ENCODE results near the gene UTP25. TPM values are rescaled to one million over a fixed set of nuclear protein-coding genes. Genes with fewer than 3 reads are reported as not detected.
A peak's percentile ranks its signal among the peaks of the same experiment; 100 is the strongest.
"Not testable (repeated sequence)": the region's sequence is repeated elsewhere in the genome, so short reads cannot be mapped to it uniquely, and the experiment has no call there.

The UTP25 gene
- total and polyA plus RNA-seq, 4 donors: 6.5 to 9.0 (median 7.4) TPM

DNA sequence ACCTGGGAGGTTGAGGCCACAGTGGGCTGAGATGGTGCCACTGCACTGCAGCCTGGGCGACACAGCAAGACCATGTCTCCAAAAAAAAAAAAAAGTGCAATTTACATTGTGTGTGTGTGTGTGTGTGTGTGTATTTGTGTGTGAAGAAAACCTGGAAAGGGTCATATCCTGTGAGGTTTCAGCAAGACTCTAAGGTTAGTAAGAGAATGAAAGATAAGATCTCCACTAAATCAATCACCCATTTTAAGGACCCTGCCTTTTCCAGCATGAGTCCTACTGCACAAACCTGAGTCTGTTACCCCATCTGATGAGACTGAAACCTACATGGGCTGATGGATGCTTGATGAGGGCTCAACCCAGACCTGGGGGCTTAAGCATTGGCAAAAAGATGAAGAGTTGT, 38.5 kb upstream of the UTP25 start:
- WGBS (ENCODE audit: insufficient coverage): no CpG with 5 or more reads among the region's 1 CpG
- peaks cover 51% of the 10 kb centered on the region for H3K27me3 ChIP-seq (ENCODE audit: control insufficient read depth, insufficient read depth, low read length)
- H3K9me3 ChIP-seq (ENCODE audit: control insufficient read depth, insufficient read depth, low read length): no peaks in the 10 kb centered on the region
- H3K36me3 ChIP-seq (ENCODE audit: control insufficient read depth, insufficient read depth, low read length): no peaks in the 10 kb centered on the region
- DNase-seq (ENCODE audit: low read depth in 4 of 6, low spot score in 6 of 6): no peak
- H3K27ac ChIP-seq (ENCODE audit: low read depth, low read length): no peak overlapping the region
- no peak overlapping the region for H3K4me3 ChIP-seq (ENCODE audit: low read depth, low read length)
- no peaks in the 10 kb centered on the region for H3K4me1 ChIP-seq (ENCODE audit: control insufficient read depth, insufficient read depth, low read length)

DNA sequence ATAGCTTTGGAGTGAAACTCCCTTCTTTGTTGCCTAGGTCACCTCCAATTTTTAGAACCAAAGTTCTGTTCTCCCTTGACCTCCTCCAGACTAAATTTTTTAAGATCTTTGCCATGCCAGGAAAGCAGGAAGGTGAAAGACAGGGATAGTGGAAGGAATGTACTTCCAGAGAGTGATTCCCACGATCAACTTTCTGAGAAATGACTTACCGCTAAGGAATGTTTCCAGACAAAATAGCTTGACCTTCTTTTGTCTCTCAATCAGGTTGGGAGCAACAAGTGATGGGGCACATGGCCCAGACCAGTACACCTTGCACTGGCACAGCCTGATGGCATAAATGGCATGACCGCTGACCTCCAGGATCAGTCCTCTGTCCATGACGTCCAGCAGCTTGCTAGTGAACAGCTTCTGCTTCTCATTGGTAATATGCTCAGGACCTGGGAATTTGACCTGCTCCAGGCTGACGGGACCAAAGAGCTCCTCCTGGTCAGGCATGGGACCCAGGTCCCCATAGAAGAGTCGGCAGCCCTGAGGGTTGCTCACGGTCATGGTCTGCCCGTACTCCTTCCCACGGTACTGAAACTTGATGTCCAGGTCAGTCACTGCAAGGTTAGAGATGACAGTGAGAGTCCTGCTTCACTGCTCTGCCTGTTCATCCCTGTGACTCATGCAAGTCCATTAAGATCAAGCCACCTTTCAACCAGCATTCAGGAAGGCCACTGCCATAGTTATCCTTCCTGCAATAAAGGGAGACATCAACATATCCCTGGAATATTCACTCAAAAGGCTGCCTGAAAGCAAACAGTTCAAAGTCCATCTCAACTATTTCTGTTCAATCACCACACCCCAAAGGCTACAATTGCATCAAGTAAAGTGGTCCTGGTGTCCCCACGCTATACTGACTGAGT, 37.2 kb upstream of the UTP25 start:
- no peak for DNase-seq (ENCODE audit: low read depth in 4 of 6, low spot score in 6 of 6)
- Histone ChIP-seq H3K4me3 (ENCODE audit: low read depth, low read length) (no peak overlapping the region), H3K27me3 (ENCODE audit: control insufficient read depth, insufficient read depth, low read length) (peaks cover 56% of the 10 kb centered on the region), H3K27ac (ENCODE audit: low read depth, low read length) (no peak overlapping the region), H3K36me3 (ENCODE audit: control insufficient read depth, insufficient read depth, low read length) (no peaks in the 10 kb centered on the region), H3K9me3 (ENCODE audit: control insufficient read depth, insufficient read depth, low read length) (no peaks in the 10 kb centered on the region), H3K4me1 (ENCODE audit: control insufficient read depth, insufficient read depth, low read length) (no peaks in the 10 kb centered on the region)
- WGBS (ENCODE audit: insufficient coverage): 83% methylated on average over 8 of the region's 10 CpGs

DNA sequence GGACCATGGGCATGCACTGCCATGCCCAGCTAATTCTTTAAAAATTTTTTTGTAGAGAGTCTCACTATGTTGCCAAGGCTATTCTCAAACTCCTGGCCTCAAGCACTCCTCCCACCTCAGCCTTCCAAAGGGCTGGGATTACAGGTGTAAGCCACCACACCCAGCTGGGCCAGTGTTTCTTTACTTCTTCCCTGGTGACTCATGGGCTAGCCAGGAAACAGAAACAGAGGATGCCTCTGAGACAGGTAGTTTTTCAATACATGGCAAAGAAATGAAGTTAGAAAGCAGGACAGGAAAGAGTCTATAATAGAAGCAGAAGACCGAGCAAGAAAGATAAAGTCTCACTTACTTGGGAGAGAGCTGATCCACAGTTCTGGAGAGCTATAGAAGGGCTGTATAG, 35.9 kb upstream of the UTP25 start:
- Histone ChIP-seq H3K9me3 (ENCODE audit: control insufficient read depth, insufficient read depth, low read length) (no peaks in the 10 kb centered on the region), H3K4me1 (ENCODE audit: control insufficient read depth, insufficient read depth, low read length) (no peaks in the 10 kb centered on the region), H3K36me3 (ENCODE audit: control insufficient read depth, insufficient read depth, low read length) (no peaks in the 10 kb centered on the region), H3K27ac (ENCODE audit: low read depth, low read length) (no peak overlapping the region), H3K27me3 (ENCODE audit: control insufficient read depth, insufficient read depth, low read length) (peaks cover 53% of the 10 kb centered on the region), H3K4me3 (ENCODE audit: low read depth, low read length) (no peak overlapping the region)
- 0% methylated on average over 1 of the region's 1 CpG for WGBS (ENCODE audit: insufficient coverage)
- no peak for DNase-seq (ENCODE audit: low read depth in 4 of 6, low spot score in 6 of 6)

DNA sequence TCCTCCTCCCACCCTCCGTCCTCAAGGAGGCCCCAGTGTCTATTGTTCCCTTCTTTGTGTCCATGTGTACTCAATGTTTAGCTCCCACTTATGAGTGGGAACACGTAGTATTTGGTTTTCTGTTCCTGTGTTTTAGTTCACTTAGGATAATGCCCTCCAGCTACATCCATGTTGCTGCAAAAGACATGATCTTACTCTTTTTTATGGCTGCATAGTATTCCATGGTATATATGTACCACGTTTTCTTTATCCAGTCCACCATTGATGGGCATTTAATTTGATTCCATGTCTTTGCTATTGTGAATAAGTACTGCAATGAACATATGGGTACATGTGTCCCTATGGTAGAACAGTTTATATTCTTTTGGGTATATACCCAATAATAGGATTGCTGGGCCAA, 34.1 kb upstream of the UTP25 start:
- not testable (repeated sequence) for H3K9me3 ChIP-seq (ENCODE audit: control insufficient read depth, insufficient read depth, low read length); H3K36me3 ChIP-seq (ENCODE audit: control insufficient read depth, insufficient read depth, low read length); H3K27ac ChIP-seq (ENCODE audit: low read depth, low read length); H3K4me3 ChIP-seq (ENCODE audit: low read depth, low read length); DNase-seq (ENCODE audit: low read depth in 4 of 6, low spot score in 6 of 6); H3K4me1 ChIP-seq (ENCODE audit: control insufficient read depth, insufficient read depth, low read length)
- WGBS (ENCODE audit: insufficient coverage): no CpG with 5 or more reads among the region's 3 CpGs
- H3K27me3 ChIP-seq (ENCODE audit: control insufficient read depth, insufficient read depth, low read length): peaks cover 53% of the 10 kb centered on the region

DNA sequence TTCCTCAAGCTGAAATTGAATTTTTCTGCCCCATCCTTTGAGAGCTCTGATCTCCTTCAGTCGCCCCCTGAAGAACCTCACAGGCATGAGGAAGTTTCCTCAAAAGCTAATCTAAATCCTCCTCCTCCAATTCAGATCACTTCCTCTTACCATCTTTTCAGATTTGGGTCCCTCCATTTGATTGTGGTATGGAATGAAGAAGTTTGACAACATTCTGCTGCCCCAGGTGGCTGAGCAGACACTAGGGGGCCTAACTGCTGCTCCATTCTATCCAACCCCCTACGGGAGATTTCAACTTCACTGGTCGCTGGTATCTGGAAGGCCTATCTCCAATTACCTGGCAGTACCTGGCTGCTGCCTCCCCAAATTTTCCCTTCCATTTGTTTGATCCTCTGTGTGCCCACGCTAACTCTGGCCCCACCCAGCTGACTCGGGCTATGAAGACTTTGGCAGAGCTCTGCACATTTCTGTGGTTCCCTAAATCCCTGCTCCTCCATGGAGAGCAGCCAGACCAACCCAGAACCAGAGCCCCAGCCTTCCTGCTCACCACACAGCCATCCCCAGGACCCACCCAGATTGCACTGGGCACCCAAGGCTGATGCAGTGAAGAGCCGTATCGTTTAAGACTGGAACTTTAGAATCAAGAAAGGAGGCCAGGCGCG, 29.7 kb upstream of the UTP25 start:
- Histone ChIP-seq H3K27me3 (ENCODE audit: control insufficient read depth, insufficient read depth, low read length) (peaks cover 23% of the 10 kb centered on the region), H3K4me3 (ENCODE audit: low read depth, low read length) (no peak overlapping the region), H3K9me3 (ENCODE audit: control insufficient read depth, insufficient read depth, low read length) (no peaks in the 10 kb centered on the region), H3K4me1 (ENCODE audit: control insufficient read depth, insufficient read depth, low read length) (no peaks in the 10 kb centered on the region), H3K27ac (ENCODE audit: low read depth, low read length) (no peak overlapping the region), H3K36me3 (ENCODE audit: control insufficient read depth, insufficient read depth, low read length) (no peaks in the 10 kb centered on the region)
- no peak for DNase-seq (ENCODE audit: low read depth in 4 of 6, low spot score in 6 of 6)
- WGBS (ENCODE audit: insufficient coverage): 68% methylated on average over 5 of the region's 9 CpGs

DNA sequence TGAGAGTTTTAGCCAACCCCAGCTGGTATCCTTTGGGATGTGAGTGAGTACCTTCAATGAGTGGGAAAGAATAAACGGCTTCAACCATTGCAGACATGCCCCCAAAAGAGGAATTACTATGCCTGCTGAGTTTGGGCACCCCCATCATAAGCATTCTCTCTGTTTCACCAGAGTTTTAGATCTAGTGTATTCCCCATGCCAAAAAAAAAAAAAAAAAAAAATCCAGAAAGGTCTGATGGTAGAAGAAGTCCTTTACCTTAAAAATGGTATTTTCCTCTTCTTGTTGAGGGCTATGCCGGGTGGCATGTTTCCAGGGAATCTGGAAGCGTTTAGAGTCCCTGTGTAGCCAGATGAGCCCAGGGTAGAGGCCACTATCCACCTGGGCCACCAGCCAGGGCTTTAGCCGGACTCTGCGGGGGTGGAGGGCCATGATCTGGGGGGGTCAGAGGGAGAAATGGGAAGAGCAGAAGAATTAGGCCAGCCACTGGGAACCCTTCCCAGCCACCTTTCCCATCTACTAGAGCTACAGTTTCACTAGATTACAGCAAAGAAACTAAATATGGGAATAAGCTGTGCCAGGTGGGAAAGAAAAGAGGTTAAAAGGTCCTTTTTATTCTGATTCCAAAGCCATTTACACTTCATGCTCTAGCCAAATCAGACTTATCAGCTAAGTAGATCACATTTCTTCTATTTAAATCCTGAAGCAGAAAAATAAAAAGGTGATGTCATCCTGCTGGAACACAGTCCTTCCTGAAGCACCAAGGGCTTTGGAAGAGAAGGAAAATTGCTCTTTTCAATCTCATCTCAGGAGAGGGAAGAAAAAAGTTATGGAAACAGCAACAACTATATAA, 26.6 kb upstream of the UTP25 start:
- Histone ChIP-seq H3K27me3 (ENCODE audit: control insufficient read depth, insufficient read depth, low read length) (peaks cover 42% of the 10 kb centered on the region), H3K27ac (ENCODE audit: low read depth, low read length) (no peak overlapping the region), H3K4me3 (ENCODE audit: low read depth, low read length) (no peak overlapping the region), H3K4me1 (ENCODE audit: control insufficient read depth, insufficient read depth, low read length) (peaks cover 7% of the 10 kb centered on the region), H3K9me3 (ENCODE audit: control insufficient read depth, insufficient read depth, low read length) (no peaks in the 10 kb centered on the region), H3K36me3 (ENCODE audit: control insufficient read depth, insufficient read depth, low read length) (no peaks in the 10 kb centered on the region)
- peak in 1 of 6 donors; percentile 28 for DNase-seq (ENCODE audit: low read depth in 4 of 6, low spot score in 6 of 6)
- WGBS (ENCODE audit: insufficient coverage): no CpG with 5 or more reads among the region's 5 CpGs

DNA sequence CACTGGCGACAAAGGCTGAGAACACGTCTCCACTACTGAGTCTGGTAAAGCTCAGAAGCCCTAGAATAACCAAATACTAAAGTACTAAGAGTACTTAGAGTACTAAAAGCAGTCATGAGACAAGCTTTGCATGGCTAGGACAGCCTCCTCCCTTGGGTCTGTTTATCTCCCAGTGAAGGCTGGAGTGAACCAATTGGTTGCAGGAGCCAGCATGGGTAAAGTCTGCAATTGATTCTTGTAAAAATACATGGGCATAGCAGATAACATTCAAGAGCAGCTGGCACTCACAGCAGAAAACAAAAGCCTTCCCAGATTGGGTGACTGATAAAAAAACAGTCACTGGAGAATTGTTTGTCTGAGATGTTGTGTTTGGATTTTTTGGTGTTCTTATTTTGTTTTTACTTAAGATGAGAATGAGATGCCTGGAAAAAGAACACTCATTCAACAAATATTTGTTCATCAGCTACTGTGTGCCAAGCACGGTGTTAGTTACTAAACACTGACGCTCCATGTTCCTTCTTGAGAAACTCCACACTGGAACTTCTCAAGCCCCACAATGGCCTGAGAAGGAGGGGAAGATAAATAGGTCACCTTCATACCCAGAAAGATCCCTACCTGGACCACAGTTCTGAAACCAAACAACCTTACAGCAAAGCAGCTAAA, 25.5 kb upstream of the UTP25 start:
- peaks cover 8% of the 10 kb centered on the region for H3K4me1 ChIP-seq (ENCODE audit: control insufficient read depth, insufficient read depth, low read length)
- no peak overlapping the region for H3K27ac ChIP-seq (ENCODE audit: low read depth, low read length)
- H3K27me3 ChIP-seq (ENCODE audit: control insufficient read depth, insufficient read depth, low read length): peaks cover 44% of the 10 kb centered on the region
- DNase-seq (ENCODE audit: low read depth in 4 of 6, low spot score in 6 of 6): no peak
- H3K36me3 ChIP-seq (ENCODE audit: control insufficient read depth, insufficient read depth, low read length): no peaks in the 10 kb centered on the region
- no peak overlapping the region for H3K4me3 ChIP-seq (ENCODE audit: low read depth, low read length)
- WGBS (ENCODE audit: insufficient coverage): no CpG with 5 or more reads among the region's 4 CpGs
- no peaks in the 10 kb centered on the region for H3K9me3 ChIP-seq (ENCODE audit: control insufficient read depth, insufficient read depth, low read length)

DNA sequence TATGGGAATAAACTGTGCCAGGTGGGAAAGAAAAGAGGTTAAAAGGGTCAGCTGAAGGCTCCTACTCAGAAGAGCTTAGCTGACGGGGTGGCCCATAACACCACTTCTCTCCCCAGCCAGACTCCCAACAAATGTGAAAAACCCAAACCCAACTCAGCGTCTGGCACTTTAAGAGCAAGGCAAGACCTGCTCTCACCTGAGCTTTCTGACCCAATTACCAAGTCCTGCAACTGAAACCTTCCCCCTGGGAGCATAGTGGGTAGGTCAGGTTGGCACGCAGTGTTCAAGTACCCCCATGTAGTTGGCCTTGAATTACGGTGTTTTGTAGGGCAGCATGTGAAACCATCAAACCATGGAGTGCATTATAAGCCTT, 25.0 kb upstream of the UTP25 start:
- Histone ChIP-seq H3K36me3 (ENCODE audit: control insufficient read depth, insufficient read depth, low read length) (no peaks in the 10 kb centered on the region), H3K9me3 (ENCODE audit: control insufficient read depth, insufficient read depth, low read length) (no peaks in the 10 kb centered on the region), H3K4me1 (ENCODE audit: control insufficient read depth, insufficient read depth, low read length) (peaks cover 8% of the 10 kb centered on the region), H3K27ac (ENCODE audit: low read depth, low read length) (no peak overlapping the region), H3K27me3 (ENCODE audit: control insufficient read depth, insufficient read depth, low read length) (peaks cover 40% of the 10 kb centered on the region), H3K4me3 (ENCODE audit: low read depth, low read length) (no peak overlapping the region)
- WGBS (ENCODE audit: insufficient coverage): 40% methylated on average over 1 of the region's 4 CpGs
- DNase-seq (ENCODE audit: low read depth in 4 of 6, low spot score in 6 of 6): no peak

DNA sequence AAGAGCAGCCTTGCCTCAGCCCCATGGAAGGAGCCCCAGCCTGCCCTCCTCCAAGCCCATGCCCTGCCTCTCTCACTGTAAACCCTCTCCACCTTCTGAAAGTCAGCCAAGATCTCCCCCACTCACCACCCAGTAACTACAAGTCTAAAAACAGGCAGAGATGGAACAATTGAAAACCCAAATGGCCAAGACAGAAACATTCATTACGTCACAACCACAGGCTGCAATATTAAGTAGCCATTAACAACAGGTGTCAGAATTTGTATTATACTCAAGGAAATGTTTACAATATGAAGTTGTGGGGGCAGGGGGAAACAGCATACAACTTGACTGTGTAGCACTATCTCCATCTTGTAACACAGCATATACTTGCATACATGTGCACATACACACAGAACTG, 24.2 kb upstream of the UTP25 start:
- H3K9me3 ChIP-seq (ENCODE audit: control insufficient read depth, insufficient read depth, low read length): no peaks in the 10 kb centered on the region
- no peak overlapping the region for H3K27ac ChIP-seq (ENCODE audit: low read depth, low read length)
- WGBS (ENCODE audit: insufficient coverage): no CpG with 5 or more reads among the region's 1 CpG
- H3K36me3 ChIP-seq (ENCODE audit: control insufficient read depth, insufficient read depth, low read length): no peaks in the 10 kb centered on the region
- H3K27me3 ChIP-seq (ENCODE audit: control insufficient read depth, insufficient read depth, low read length): peaks cover 33% of the 10 kb centered on the region
- DNase-seq (ENCODE audit: low read depth in 4 of 6, low spot score in 6 of 6): no peak
- H3K4me1 ChIP-seq (ENCODE audit: control insufficient read depth, insufficient read depth, low read length): peaks cover 8% of the 10 kb centered on the region
- no peak overlapping the region for H3K4me3 ChIP-seq (ENCODE audit: low read depth, low read length)

All from spinal cord (tissue), 10 donors.